ENCODE measurements around the gene SELENOO.

The SELENOO gene

DNA sequence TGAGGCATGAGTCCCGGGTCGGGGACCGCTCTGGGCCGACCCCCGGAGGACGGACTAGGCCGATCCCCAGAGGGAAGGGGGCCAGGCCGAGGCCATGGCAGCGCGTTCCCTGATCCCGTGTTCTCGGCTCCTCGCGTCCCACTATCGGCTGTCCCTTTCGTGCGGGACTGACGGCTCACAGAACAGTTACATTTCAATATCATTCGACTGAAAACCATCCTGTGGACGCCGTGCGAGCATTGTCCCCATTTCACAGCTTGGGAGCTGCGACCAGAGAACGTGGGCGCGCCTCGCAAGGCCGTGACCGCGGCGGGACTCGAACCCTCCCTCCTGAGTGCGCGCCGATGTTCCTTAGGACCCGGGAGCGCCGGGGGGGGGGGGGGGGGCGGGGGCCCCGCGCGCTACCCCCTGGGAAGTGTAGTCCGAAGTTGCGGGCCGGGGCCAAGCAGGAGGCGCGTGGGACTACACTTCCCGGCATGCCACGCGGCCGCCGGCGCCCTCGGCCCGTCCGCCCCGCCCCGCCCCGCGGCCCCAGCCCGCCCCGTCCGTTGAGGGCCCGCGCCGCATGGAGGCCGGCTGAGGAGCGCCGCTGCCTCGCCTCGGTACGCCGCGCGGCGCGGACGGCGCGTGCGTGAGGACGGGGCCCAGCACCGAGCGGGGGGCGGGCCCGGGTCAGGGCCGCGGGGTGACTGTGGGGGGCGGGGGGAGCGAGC lies 15.3 kb upstream of the SELENOO start, which contains the start of gene TRABD:
Gene TRABD, plus strand, starts transcription at position 539 of the 713 bp plus-strand sequence. CDS start 7,148 bp downstream, outside the sequence.
- peak; percentile 85 to 91 for DNase-seq

DNA sequence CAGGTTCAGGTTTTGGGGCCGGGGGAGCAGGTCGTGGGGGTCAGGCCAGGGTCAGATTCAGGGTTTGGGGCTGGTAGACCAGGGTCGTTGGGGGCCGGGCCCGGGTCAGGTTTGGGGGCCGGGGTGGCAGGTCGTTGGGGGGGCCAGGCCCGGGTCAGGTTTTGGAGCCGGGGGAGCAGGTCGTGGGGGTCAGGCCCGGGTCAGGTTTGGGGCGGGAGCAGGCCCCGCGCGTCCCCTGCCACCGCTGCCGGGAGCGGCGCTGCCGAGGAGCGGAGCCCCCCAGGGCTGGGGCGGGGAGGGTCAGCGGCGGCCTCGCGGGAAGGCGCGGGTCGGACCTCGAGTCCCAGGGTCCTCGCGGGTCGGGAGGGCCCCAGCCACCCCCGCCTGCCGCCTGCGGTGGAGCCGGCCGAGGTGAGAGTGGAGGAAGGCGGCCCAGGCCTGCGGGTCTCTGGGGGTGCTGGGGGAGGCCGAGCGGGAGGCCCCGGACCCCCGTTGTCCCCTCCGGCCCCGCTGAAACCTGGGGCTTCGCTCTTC lies 14.6 kb upstream of the SELENOO start:
- DNase-seq: no peak

DNA sequence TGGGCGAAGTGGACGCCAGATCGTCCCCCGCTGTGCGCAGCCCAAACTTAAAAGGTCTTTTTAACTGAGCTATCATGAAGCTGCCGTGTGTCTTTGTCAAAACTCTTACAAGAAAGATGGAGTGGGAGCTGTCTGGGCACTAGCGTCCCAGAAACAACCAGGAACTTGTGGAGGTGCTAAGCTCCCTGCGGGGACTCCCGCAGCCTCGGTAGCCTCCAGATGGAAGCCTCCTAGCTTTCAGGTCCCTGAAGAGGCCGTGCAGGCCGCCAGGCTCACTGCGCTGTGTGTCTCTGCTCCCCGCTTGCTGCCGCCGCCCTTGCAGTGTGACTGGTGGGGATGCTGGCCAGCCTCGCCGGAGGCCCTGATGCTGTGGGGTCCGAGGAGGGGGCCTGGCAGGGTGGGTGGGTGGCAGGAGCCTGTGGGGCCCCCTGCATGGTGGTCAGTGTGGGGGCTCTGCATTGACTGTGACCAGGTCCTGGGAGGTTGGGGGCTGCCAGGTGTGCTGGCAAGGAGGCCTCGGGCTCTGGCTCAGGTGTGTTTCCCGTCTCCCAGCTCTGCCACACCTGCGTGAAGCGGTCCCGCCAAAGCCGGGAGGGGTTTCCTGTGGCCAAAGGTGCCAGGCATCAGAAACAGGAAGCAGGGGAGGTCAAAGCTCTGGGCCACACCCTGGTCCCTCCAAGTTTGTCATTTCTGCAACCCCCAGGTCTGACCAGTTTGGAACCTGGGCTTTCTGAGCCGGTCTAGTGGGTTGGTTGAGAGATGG lies 13.9 kb upstream of the SELENOO start:
- no peak for DNase-seq

DNA sequence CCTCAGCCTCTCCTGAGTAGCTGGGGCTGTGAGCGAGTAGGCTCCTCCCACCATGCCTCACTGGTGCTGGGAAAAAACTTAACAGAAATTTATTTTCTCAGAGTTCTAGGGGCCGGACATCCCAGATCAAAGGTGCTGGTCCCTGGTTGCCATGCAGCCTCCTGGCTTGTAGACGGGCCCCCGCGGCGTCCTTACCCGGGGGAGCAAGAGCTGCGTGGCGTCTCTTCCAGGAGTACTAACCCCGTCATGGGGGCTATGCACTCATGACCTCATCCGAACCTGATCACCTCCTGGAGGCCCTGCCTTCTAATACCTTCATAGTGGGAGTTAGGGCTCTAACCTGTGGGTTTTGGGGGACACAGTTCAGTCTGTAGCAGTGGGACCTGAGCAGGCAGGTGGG lies 12.5 kb upstream of the SELENOO start:
- DNase-seq: no peak

DNA sequence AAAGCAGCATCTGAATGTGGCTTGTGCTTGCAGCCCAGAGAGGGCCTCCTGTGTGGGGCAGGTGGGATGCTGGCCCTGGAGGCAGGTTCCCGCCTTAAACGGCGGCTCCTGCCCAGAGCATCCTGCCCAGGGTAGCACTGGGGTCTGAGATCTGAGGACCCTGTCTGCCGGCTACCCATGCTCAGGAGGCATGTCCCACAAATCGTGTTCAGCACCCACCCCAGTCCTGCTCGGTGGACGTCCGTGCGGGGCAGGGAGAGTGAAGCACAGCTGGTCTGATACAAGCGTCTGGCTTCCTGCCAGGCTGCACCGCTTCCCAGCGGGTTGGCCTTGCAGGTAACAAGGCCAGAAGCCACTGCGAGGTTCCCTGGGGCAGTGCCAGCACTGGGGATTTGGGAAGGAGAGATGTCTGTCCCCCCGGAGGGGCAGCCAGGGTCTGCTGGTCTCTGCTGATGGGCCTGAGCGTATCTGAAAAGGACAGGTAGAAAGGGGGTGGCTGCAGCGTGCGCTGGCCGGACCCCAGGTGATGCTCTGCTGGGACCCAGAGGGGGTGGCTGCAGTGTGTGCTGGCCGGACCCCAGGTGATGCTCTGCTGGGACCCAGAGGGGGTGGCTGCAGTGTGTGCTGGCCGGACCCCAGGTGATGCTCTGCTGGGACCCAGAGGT lies 11.5 kb upstream of the SELENOO start:
- no peak for DNase-seq

DNA sequence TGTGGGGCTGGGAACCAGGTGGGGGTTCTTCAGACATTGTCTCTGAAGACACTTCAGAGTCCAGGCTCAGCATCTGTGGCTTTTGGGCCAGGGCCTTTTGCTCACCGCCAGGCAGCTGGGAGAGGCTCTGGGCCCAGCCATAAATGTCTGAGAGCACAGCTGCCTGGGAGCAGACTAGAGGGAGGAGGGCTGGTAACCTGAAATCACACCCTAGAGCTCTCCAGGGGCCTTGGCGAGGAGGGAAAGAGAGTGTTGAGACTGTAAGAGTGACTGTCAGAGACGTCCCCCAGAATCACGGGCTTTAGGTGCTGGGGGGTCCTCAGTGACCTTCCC lies 11.0 kb upstream of the SELENOO start:
- DNase-seq: no peak

DNA sequence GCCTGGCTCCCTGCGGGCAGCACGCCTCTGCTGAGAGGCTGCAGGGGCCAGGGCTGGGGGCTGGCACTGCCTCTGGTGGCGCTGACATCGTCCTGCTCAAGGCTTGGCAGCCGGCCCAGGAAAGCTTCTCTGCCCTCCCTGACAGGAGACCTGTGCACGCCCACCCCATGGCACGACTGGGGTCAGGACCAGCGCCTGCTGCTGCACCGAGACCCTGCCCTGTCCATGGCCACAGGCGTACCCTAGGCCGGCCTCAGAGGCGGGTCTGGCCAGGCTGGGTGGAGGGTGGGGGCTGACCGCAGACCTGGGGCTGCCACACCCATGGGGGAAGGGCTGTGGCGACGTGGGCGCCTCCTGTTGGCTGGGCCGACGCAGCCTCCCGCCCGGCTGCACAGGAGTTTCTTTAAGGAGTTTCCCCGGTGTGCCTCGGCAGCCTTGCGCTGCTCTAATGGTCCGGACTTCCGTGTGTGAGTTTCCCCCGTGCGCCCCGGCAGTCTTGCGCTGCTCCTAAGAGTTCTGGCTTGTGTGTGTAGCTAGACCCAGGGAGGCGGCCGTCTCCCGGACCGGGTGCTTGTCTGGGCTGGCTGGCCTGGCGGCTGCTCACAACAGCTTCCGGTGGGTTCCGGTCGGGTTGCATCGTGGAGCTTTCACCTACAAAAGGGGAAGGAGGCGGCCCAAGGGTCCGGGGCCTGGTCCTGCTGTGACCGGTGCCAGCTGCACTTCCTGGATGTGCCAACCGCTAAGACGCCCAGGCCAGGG lies 10.4 kb upstream of the SELENOO start:
- peak; percentile 70 to 73 for DNase-seq

DNA sequence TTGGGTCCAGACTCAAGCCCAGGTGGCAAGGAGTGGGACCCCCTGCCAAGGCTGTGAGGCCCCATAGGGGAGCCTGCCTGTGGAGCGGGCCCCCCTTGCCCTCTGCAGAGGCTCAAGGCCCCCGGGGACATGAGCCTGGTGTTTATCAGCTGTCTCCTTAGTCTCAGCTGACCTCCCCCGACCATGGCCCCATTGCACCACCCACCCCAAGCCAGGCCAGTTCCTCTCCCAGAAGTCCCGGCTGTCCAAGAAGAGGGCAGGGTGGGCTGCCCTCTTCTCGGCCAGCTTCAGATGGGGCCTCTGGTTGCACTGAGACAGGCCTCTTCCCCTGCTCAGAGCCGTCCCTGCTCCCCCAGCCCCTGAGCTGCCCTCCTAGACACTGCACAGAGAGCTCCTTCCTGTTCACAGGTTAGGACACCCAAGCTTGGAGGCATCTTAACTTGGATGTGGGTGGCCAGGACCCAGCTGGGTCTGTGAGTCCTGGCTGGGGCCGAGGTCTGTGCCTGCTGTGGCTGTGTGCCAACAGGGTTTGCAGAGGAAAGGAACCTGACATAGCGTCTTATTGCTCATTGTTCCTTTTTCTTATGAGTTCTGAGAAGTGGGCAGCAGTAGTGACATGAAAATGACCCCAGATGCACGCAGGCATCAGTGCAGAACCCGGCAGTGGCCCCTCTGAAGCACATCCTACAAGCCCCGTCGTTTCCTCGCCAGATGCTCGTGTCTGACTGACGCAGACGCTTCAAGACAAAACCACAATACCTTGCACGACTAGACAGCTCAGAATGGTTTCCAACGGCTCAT lies 9.7 kb upstream of the SELENOO start:
- DNase-seq: peak; percentile 62 to 67

DNA sequence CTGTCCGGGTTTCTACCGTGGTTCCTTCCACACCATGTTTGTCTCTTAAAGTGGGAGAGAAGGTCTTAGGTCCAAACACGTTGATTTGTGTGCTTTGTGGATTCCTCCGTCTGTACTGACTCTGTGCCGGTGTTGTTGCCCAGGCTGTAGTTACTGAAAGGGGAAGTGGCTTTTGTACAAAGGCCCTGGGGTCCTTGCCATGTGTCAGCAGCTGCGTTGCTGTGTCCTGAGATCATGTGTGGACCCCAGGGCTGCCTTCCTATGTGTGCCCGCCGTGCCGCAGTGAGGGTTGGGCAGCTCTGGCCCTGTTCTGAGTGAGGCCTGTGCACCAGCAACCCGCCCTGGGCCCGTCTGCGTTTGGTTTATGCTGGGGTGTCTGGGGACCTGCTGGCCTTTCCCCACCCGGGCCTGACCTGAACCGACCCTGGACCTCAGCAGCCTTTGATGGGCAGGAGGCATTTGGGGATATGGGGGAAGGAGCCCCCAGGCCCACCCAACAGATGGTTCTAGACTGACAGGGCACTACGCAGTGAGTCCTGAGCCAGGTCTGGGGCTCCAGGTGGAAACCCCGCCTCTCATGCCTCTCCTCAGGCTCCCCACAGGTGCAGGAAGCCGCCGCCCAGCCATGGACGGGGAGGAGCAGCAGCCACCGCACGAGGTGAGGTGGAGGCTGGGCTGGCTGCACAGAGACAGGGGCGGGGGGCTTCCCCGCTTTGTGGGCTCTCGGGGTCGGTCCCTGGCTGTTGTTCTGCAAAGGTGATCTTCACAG lies 8.2 kb upstream of the SELENOO start:
- peak; percentile 32 to 50 for DNase-seq

DNA sequence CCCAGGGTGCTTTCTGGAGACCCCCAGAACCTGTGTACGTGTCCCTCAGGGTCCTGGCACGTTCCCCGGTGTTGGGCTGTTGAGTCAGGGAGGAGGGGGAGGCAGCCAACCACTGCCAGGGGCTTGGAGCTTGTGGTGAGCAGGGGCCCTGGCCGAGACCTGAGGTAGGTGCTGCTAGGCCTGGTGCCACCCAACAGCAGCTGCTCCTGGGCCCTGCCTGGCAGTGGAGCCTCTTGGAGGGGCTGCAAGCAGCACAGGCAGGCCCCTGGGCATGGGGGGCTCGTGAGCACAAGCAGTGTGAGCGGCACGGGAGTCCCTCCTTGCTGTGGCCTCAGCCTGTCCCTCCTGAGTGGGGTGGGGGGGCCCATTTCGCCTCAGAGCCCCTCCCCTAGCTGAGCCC lies 7.2 kb upstream of the SELENOO start:
- no peak for DNase-seq

DNA sequence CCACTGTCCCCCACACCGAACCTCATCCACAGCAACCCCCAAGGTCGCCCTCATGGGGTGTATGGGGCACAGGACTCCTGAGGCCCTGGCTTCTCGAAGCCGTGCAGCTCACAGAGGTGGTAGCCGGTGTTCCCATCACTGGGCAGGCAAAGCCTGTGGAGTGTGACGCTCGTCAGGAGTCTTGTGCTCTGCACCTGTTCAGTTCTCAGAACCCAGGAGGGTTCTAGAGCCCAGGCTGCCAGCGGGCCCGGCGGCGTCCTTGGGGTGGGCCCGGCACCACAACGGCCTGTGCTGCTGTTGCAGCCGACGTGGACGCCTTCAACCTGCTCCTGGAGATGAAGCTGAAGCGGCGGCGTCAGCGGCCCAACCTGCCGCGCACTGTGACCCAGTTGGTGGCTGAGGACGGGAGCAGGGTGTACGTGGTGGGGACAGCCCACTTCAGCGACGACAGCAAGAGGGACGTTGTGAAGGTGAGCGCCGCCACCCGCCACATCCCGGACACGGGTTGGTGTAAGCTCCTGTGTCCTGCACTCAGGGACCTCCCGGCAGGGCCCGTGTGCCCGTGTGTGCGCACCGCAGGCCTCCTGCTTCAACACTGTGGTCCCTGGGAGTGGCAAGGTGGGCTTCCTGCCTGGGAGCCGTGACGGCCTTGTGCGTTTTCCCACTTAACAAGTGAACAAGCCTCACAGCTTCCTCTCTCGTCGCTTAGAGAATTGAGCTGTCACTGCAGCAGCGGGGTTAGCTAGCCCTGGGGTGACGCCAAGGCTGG lies 6.6 kb upstream of the SELENOO start:
- DNase-seq: no peak

DNA sequence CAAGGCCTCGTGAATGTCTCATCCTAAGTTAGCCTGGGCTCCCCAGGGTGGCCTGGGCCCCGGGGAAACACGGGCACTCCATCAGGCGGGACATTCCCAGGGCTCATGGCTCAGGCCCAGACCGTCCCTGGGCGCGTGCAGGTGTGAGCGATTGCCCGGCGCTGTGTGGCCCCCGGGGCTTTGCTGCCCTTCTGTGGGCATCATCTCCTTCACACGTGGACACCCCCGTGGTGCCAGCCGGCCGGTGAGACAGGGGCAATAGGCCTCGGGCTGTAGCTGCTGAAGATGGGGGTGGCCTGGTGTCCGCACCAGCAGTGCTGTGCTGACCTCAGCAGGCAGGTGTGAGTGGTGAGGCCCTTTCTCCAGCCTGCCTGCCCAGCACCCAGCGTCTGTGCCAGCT lies 4.6 kb upstream of the SELENOO start:
- no peak for DNase-seq

DNA sequence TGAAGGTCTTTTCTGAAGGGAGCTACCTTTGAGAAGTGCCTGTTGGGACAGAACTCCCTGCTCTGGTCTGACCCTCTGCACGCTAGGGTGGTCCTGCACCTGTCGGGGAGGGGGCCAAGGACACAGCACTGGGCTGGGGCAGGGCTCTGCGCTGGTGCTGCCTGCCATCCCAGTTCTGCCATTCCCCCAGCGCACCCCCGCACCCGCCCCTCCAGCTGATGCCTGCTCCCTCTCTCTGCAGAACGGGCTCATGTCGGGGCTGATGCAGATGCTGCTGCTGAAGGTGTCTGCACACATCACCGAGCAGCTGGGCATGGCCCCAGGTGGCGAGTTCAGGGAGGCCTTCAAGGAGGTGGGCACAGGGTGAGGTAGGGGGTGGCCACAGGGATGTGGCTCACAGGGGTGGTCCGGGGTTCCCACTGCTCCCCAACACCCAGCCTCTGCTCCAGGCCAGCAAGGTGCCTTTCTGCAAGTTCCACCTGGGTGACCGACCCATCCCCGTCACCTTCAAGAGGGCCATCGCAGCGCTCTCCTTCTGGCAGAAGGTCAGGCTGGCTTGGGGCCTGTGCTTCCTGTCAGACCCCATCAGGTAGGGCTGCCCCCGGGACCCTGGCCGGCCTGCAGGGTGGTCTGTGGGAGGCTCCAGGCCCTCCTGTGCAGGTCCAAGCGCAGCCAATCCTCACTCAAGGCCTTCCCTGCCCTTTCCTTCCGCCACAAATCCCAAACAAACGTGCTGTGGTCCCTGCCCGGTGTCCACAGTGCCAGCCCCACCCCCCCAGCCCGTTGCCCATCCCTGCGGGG lies 3.6 kb upstream of the SELENOO start:
- DNase-seq: no peak

DNA sequence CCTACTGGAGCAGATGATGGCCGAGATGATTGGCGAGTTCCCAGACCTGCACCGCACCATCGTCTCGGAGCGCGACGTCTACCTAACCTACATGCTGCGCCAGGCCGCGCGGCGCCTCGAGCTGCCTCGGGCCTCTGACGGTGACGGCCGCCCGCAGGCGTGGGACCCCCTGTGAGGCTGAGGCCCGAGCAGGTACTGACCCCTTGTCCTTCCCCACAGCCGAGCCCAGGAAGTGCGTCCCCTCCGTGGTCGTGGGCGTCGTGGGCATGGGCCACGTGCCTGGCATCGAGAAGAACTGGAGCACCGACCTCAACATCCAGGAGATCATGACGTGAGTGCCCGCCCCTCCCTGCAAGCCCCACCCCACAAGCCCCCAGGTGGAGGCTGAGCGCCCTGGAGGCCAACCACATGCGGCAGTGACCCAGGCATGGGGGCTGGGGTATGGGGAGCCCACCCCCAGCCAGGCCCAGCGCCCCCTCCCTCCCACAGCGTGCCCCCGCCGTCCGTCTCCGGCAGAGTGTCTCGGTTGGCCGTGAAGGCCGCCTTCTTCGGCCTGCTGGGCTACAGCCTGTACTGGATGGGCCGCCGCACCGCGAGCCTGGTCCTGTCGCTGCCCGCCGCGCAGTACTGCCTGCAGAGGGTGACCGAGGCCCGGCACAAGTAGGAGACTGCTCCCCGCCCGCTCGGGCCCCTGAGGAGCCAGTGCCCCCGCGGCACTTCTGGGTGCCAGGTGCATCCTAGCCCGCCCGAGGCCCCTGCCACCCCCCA lies 2.8 kb upstream of the SELENOO start:
- no peak for DNase-seq

DNA sequence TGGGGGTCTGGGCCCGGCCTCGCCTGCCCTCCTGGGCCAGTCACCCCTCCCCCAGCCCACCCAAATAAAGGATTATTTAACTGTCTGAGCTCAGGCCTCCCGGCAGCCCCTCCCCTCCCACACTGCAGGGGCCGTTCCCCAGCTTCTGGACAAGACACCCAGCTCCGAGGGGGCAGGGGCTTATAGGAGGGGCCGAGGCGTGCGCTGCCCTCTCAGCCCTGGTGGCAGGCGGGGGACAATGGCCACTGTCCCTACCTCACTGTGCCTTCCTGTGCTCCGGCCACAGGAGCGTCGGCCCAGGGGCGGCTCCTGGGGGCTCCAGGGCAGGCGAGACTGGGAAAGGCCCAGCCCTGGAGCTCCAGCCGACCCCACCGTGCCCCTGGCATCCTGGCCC lies 2.2 kb upstream of the SELENOO start:
- no peak for DNase-seq

DNA sequence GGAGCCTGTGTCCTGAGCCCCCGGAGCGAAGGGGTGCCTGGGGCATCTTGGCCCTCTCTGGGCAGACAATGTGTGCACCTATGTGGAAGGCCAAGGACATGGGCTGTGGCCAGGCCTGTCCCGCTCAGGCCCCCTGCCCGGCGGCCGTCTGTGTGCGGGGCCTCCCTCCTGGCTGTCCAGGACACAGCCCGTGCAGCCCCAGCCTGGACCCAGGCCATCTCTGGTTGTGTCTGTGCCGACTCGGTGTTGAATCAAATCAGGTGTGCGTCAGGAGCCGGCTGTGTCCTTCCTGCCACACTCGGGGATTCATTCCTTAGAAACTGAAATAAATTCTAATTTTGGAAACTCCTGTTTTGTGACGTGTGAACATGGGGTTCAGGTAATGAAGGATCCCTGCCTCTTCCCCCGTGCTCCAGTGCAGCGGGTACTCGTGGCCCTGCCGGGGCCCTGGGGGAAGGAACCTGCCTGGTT lies 1.5 kb upstream of the SELENOO start:
- DNase-seq: no peak

DNA sequence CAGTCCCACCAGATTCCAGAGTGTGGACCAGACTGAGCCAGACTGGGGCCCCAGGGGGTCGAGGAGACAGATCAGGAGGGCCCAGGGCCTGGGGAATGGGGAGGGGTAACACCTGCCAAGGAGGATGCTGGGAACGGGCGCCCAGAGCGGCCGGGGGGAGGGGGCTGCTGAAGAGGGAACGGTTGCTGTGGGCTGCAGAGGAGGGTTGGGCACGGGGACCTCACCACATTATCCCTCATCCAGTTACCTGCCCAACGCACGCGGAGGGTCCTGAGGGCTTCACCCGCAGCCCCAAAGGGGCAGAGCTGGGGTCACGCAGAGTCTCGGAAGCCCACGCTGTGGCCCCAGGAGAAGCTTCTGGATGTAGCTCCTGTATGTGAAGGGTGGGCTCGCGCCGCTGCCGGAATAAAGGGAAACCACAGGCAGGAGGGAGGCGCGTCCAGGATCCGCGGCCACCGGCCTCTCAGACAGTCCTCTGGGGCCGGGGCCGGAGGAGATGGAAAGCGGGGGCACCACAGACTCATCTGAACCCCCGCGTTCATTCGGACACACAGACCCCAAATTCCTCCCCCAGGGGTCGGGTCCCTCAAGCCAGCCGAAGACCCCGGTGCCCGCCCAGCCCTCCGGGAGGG lies 866 bp upstream of the SELENOO start:
- DNase-seq: no peak

Measured in activated CD4-positive, alpha-beta T cell treated with anti-CD3 and anti-CD28 coated beads for 4 hours (primary cell).